NCI-H69 (cell line): ENCODE results near the gene ADAM15.

Source experiments
- DNase-seq: peaks from one replicate; lab custom pipeline; 2025; lab: John Stamatoyannopoulos, UW

Gene ADAM15

DNA sequence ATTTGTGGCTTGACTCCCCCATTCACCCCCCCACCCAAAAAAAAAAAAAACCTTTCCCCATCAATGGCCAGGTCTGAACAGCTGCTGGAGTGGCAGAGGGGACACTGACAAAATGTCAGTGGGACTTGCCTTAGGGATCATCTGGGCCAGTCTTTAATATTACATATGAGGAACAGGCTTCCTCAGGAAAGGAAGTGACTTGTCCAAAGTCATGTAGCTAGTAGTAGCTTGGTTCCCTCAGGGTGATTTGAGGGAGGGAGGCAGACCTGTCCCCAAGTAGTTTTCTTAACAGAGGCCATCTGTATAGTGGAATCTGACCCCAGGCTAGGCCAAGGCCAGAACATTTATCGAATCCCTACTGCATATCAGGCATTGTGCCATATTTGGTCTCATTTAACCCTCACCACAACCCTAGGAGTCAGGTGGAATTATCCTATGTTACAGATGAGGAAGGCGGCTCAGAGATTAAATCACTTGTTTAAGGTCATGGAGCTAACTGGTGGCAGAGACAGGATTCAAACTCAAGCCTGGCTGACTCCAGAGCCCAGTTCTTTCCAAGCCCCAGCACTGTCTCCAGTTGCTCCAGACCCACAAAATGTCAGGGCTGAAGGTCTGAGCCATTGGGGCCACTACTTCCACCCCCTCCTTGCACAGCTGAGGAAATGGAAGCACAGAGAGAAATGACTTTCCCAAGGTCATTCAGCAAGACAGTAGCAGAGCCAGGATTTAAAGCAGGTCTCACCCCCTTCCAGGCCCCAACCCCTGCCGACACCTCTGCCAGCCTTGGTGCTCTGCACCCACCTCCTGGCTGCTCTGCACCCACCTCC is 38.1 kb upstream of the ADAM15 start:
- DNase-seq: no peak

DNA sequence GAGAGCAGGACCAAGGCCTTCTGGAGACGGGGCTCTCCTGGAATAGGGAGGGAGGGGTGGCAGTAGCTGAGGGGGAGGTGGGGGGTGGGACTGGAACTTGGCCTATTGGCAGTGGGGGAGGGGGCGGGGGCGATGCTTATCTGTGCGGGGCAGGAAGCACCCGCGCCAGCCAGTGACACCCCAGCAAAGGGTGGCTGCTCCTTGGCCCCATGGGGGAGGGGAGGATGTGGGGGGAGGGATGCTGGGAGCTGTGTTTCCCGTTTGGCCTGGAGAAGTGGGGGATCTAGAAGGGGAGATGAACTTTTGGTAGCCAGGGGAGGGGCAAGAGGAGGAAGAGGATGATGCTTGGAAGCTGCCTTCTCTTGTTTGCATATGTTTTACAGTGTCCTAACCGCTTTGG is 37.5 kb upstream of the ADAM15 start:
- DNase-seq: no peak

DNA sequence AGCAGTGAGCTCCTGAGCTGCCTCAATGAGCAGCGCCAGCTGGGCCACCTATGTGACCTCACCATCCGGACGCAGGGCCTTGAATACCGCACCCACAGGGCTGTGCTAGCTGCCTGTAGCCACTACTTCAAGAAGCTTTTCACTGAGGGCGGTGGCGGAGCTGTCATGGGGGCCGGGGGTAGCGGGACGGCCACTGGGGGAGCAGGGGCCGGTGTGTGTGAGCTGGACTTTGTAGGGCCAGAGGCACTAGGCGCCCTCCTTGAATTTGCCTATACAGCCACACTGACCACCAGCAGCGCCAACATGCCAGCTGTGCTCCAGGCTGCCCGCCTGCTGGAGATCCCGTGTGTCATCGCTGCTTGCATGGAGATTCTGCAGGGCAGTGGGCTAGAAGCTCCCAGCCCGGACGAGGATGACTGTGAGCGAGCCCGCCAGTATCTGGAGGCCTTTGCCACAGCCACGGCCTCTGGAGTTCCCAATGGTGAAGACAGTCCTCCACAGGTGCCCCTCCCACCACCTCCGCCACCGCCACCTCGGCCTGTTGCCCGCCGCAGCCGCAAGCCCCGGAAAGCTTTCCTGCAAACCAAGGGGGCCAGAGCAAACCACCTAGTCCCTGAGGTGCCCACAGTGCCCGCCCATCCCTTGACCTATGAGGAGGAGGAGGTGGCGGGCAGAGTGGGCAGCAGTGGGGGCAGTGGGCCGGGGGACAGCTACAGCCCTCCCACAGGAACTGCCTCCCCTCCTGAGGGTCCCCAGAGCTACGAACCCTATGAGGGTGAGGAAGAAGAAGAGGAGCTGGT is 36.2 kb upstream of the ADAM15 start:
- no peak for DNase-seq

DNA sequence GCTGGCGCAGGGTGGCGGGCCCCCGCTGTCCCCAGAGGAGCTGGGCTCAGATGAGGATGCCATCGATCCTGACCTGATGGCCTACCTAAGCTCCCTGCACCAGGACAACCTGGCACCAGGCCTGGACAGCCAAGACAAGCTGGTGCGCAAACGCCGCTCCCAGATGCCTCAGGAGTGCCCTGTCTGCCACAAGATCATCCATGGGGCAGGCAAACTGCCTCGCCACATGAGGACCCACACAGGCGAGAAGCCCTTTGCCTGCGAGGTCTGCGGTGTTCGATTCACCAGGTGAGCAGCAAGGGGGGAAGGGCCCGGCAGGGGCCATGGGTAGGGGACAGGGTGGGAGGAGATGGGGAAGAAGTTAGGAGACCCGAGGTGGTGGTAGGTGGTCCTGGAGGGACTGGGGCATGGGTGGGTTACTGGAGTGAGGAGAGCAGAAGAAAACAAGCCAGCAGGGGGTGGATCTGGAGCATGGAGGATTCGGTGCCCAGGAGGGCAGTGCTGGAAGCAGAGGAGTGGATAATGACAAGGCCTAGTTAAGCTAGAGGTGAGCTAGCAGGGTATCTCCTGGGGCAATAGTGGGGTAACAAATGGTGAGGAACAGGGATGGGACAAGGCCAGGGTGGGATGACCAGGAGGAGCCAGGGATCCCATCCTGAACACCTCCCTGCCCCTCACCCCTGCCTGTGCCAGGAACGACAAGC is 35.4 kb upstream of the ADAM15 start:
- no peak for DNase-seq

DNA sequence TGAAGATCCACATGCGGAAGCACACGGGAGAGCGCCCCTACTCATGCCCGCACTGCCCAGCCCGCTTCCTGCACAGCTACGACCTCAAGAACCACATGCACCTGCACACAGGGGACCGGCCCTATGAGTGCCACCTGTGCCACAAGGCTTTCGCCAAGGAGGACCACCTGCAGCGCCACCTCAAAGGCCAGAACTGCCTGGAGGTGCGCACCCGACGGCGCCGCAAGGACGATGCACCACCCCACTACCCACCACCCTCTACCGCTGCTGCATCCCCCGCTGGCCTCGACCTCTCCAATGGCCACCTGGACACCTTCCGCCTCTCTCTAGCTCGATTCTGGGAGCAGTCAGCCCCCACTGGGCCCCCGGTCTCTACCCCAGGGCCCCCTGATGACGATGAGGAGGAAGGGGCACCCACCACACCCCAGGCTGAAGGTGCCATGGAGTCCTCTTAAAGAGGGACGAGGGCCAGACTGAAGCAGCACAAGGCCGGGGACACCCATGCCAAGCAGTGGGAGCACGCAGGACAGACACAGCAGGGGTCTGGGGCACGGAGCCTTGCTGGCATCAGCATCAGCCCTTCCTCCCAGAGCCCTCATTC is 34.8 kb upstream of the ADAM15 start:
- DNase-seq: no peak

DNA sequence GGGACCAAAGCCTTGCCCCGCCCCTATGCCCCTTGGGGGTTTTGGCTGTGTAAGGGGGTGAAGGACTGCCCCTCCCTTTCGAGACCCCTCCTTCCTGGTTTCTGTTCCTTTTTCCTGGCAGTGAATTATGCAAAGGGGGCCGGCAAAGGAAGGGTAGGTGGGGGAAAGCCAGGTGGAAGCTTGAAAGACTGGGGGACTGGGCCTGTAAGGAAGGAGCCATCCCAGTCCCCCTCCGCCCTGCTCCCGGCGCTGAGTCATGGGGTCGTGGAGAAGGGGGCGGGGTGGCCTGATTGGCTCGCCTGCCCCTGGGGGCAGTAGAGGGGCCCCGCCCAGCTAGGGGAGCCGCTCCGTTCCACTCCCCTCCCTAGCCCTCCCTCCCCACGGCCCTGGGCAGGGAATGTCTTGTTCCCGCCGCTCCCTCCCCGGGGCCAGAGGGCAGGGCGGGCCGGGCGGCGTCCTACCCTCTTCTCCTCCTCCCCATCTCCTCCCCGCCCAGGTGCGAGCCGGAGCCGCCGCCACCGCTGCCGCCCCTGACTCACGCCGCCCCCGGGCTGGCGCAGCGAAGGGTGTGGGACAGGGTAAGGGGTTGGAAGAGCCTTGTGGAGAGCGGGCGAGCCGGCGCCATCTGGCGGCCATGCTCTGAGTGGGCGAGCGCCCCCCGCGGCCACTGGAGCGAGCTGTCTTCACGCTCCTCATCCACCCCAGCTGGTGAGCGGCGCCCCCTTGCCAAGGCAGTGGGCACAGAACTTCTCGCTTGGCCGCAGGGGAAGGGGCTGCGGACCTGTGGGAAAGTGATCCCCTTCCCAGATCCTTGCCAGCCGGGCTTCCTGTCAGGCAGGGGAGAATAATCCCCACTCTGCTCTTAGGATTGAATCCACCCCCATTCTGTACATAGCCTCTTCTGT is 33.8 kb upstream of the ADAM15 start:
- DNase-seq: peak; percentile 96

DNA sequence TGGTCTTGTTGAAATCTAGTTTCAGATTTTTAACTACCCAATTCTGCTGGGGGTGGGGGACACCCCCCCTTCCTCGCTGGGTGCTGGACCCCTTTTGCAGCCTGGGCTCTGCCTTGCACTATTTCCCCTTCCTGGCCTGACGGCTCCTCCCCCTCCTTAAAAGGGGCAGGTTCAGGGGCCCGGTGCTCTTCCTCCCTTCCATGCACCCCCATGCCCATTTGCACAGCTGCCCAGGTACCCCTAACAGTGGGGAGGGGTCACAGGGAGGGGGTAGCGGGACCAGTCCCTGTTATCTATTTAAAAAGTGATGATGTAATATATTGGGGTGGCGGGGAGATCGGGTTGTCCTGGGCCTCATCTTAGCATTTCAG is 33.2 kb upstream of the ADAM15 start:
- DNase-seq: no peak

DNA sequence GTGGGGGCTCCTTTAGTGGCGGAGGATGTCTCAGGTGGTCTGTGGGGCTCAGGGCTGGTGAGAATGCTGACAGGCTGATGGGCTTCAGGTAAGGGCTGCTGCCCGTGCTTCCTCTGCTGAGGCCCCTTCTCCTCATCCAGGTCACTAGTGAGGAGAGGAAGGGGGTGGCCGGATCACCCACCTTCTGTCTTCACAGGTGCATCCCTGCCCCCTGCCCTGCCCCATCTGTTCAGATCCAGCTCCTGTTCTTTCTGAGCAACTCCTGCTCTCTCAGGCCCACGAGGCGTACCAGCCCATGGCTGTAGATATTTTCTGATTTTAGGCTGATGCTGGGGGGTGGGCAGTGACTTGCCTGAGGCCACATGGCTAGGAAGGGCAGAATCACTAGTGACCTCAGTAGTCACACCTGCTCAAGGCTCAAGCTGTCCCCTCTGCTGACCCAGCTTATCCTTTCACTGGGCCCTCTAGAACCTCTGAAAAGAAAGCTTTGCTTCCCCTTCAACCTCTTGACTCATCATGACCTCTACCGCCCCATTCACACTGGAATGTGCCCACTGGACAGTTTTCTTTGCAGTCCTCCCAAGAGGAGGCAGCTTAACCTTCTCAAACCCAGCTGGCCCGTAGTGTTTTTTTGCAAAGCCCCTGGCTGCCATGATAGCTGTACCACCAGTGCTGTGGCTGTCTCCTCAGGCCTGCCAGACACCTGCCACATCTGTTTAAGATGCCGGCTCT is 32.3 kb upstream of the ADAM15 start:
- DNase-seq: peak; percentile 21

DNA sequence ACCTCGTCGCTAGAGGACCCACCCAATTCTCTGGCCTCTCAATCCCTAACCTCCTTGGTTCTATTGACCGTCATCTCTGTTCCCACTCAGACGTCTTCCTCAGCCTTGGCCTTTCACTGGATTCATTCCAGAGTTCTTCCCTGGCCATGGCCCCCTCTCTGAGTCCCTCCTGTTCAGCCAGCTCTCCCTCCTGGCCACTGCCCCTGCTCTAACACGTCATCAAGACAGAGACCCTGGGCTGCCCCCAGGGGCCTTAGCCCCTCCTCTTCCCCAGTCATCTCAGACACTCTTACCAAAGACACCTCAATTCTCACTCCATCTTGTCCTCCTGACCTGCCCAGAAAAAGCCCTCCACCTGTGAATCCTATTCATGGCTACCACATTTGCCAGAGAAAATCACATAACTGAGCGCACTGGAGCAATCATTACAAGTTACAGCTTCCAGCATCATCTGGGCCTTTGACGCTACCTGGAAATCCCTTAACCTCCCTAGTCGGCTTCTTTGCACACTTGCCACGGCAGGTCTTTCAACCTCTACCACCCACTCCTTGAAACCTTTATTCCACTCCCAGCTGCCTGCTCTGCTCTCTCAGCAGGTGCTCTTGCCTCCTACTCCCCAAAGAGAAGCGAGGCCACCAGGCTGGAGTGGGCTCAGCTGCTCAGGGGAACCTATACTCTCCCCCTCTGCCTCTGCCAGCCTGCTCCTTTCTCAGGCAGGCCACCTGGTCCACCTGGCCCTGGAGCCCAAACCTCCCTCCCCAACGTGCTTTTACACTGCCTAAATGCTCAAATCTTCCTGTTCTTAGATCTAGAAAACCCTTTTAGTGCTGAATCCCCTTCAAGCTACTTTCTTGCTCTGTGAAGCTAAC is 31.5 kb upstream of the ADAM15 start:
- DNase-seq: no peak

DNA sequence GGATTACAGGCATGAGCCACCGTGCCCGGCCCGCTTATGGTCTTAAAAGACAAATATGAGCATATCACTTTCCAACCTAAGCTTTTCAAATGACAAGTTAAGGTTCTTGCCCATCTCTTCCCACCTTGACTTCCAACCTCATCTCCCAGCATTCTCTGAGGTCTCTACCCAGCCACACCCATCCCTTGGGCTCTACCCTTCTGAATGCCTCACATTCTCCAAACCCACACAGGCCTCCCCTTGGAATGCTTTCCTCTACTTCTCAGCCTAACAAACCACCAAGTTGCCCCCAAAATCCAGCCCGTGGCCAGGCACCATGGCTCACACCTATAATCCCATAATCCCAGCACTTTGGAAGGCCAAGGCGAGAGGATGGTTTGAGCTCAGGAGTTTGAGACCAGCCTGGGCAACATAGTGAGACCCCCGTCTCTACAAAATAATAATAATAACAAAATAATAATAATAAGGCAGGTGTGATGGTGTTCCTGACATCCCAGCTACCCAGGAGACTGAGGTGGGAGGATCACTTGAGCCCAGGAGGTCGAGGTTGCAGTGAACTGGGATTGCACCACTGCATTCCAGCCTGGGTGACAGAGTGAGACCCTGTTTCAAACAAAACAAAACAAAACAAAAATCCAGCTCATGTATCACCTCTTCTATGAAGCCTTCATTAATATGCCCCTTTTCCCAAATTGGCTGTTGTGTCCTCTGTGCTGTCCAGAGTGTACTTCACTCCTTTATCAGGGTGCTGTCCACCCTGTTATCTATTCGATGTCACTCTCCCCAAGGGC is 28.8 kb upstream of the ADAM15 start:
- DNase-seq: no peak

DNA sequence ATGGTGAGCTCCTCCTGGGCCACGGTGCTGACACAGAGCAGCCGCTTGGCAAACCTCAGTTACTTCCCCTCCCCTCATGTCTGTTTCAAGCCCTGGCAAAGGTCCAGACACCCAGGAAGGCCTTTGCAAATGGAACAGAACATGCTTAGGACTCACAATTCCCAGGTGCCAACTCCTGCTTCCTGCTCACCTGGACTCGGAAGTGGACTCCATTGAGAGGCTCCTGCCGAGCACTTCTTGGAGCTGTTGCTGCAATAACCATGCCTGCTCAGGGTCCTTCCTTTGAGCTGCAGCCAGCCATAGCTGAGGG is 28.2 kb upstream of the ADAM15 start:
- peak; percentile 90 for DNase-seq

DNA sequence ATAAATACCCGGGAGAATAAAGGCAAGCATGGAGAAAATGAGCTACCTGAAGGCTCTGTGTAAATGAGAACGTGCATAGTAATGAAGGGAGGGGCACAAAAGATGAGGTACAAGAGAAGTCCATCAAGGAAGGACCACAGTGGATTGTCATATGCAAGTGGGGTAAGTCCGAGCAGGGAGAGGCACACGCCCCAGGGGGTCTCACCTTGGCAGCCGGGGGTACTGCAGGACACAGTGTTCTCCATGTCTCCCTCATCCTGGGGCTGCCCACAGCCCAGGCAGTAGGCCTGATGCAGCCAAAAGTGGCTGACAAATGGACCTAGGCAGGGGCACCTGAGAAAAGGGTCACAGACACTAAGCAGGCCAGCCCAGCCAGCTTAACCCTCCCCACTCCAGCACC is 27.5 kb upstream of the ADAM15 start:
- DNase-seq: no peak

DNA sequence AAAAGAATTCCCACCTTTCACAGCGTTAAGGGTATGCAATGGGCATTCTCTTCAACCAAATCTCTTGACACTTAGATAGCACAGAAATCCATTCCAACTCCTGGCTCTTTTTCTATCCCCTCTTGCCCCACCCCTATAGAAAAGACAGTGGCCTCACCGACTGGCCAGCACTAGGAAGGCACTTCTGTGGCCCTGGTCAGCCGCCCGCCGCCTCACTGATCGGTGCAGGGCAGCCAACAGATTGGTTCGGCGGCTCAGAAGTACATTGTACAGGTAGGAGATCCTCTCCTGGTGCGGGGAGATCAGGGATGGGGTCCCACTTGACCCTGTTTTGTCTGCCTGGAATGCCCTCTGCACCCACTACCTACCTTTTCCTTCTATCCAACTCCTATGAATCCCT is 26.8 kb upstream of the ADAM15 start:
- no peak for DNase-seq

DNA sequence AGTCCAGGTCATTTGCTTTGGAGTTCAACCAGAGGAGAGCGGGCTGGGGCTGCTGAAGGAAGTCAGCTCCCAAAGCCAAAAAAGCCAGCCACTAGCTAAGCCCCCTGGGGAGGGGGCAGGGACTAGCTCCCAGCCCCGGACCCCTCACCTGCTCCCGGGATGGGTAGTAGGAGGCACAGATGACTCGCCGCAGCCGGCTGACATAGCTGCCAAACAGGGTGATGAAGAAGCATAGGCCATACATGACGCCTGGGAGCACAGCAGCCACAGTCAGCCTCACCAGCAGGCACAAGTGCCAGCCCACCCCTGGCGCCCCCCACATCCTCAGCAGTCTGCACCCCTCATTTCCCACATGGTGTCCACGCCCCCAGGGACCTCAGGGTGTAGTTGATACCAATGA is 25.0 kb upstream of the ADAM15 start:
- no peak for DNase-seq

DNA sequence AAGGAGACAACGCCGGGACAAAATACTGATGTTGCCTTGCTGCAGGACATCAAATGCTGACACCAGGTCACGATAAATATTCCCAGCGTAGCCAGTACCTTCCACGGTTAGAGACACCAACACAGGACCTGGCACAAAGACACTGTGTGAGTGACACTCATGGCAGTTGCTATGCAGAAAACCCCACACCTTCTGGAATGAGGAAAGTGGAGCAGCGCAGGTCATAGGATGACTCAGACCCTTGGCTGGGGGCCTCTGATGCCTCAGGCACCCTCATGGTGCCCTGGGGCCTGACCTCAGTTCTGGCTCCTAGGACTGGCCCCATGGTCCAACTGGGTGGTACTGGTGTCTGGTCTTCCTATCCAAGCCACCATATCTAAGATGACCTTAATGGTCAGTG is 24.5 kb upstream of the ADAM15 start:
- no peak for DNase-seq

DNA sequence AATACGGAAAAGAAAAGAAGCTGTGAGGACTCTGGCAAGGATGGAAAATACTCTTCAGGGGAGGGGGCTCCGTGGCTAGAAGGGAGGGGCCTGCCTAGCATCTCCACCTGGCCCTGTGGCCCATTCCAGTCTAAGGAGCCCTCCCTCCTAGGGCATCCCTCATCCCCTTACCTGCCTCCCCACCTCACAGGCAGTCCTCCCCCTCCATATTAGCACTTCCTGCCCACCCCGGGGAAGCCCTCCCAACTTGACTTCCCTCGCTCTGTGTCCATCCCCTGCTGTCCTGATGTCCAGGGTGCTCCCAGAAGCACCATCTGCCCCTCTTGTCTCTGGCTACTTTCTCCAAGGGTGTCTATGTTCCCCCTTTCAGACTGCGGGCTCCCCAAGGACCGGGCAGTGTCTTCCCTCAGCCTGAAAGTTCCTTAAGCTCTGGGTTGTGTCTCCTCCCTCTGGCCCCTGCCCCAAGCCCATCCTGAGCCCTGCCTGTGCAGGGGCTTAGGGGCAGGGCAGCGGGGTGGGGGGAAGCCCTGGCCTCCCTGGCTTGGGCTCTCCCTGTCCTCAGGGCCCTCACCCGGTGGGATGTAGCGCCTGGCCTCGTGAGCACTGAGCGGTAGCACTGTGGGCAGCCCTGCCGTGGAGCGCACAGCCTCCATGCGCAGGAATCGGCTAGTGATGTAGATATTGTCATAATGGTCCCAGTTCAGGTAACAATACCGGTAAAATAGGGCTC is 21.4 kb upstream of the ADAM15 start:
- DNase-seq: no peak

DNA sequence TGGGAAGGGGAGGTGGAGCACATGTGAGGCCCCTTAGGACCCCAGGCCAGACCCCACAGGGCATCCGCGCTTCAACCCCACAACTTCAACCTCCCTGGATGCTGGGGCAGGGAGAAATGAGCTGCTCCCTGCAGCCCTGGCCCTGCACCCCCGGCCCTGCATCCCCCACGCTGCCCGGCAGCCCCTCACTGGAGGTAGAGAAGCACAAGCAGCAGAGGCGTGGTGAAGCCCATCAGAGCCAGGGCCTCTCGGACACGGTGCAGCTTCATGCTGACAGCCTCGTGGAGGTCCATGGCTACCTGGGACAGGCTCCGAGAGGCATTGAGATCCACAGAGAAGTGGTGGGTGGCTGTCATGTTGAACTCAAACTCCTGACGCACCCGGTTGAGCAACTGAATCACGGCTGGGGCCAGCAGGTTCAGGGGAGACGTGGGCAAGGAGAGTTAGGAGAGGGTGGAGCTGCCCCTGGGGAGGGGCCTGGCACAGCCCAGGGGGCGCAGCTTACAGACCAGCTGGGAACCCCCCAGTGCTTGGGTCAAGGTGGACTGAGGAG is 20.8 kb upstream of the ADAM15 start:
- DNase-seq: no peak

DNA sequence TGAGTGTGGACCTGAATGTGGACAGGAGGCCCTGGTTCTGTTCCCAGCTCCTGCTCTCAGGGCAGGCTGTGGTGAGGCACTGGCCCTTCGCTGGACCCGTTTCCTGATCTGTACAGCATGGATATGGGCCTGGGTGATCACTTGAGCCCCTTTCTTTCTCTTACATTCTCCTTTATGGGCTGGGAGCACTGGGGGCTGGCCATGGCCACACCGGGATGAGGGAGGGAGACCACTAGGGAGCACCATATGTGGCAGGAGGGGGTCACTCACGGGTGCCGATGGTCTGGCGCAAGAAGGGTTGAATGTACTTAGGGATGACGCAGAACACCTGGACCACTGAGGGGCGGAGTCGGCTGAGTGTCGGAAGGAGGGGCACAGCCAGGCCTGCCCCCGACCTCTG is 20.2 kb upstream of the ADAM15 start:
- no peak for DNase-seq
